GM21367 (cell line): ENCODE results near the gene C2orf74.

Source experiments
- ATAC-seq: cut with Tn5 transposase; IDR thresholded peaks from one replicate; pipeline ENCODE4 v1.9.1; 2021; ENCODE audit not compliant: unreplicated experiment

The C2orf74 gene

GRCh38 chr2:61210332-61210981 lies 48.5 kb downstream of the C2orf74 start:
- no peak for ATAC-seq

- ATAC-seq, result no peak
Observed at GRCh38 chr2:61214171-61214570, 52.2 kb downstream of the C2orf74 start.
